Mucosa of stomach (tissue), 1 donor: ENCODE data around the gene CTR9.

ENCODE experiments used
- H3K27me3 ChIP-seq: one replicate; pipeline ENCODE4 v1.7.0; 2013; ENCODE audit warnings: mild to moderate bottlenecking, low read length; ENCODE audit not compliant: control insufficient read depth, insufficient read depth
- H3K36me3 ChIP-seq: one replicate; pipeline ENCODE4 v1.7.0; 2013; ENCODE audit warnings: low read length; ENCODE audit not compliant: control insufficient read depth, insufficient read depth
- H3K4me1 ChIP-seq: one replicate; pipeline ENCODE4 v1.7.0; 2013; ENCODE audit warnings: mild to moderate bottlenecking, low read length; ENCODE audit not compliant: control insufficient read depth, insufficient read depth
- H3K4me3 ChIP-seq: one replicate; pipeline ENCODE4 v1.7.0; 2013; ENCODE audit warnings: low read length
- H3K9ac ChIP-seq: one replicate; pipeline ENCODE4 v1.7.0; 2013; ENCODE audit warnings: mild to moderate bottlenecking, low read length, moderate library complexity
- H3K9me3 ChIP-seq: one replicate; pipeline ENCODE4 v1.7.0; 2013; ENCODE audit warnings: mild to moderate bottlenecking, low read length, moderate library complexity; ENCODE audit not compliant: control insufficient read depth
- donor health status: Pancreatic carcinoma.

Gene CTR9

DNA sequence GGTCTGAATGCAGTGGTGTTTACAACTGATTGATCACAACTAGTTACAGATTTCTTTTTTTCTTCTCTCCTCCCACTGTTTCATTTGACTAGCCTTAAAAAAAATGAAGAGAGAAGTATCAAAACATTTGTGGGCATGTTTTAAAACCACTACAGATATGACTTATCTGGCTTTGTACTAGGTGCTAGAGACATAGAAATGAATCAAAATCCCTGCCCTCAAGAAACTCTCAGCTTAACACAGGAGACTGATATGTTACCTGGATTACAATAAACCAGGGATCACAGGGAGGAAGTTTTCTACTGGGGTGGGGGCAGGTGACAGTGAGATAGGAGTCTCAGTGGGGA is 25.2 kb upstream of the CTR9 start:
- Histone ChIP-seq H3K9ac (no peak overlapping the region), H3K9me3 (no peaks in the 10 kb centered on the region), H3K4me1 (no peaks in the 10 kb centered on the region)

GRCh38 chr11:10727146-10727851 is 23.7 kb upstream of the CTR9 start:
- H3K9me3 ChIP-seq: no peaks in the 10 kb centered on the region
- no peak overlapping the region for H3K9ac ChIP-seq
- H3K4me1 ChIP-seq: no peaks in the 10 kb centered on the region
- no peaks in the 10 kb centered on the region for H3K27me3 ChIP-seq
- H3K36me3 ChIP-seq: no peaks in the 10 kb centered on the region
- H3K4me3 ChIP-seq: no peak overlapping the region

More for the DNA sequence above, 25.2 kb upstream of the CTR9 start:
- Histone ChIP-seq H3K36me3 (no peaks in the 10 kb centered on the region), H3K27me3 (no peaks in the 10 kb centered on the region), H3K4me3 (no peak overlapping the region)

- Histone ChIP-seq H3K4me1 (no peaks in the 10 kb centered on the region), H3K4me3 (no peak overlapping the region), H3K27me3 (no peaks in the 10 kb centered on the region), H3K36me3 (no peaks in the 10 kb centered on the region), H3K9ac (no peak overlapping the region), H3K9me3 (no peaks in the 10 kb centered on the region)
Measured at GRCh38 chr11:10728154-10728553, 22.9 kb upstream of the CTR9 start.

- Histone ChIP-seq H3K27me3 (no peaks in the 10 kb centered on the region), H3K9me3 (no peaks in the 10 kb centered on the region), H3K4me1 (no peaks in the 10 kb centered on the region), H3K9ac (no peak overlapping the region), H3K36me3 (no peaks in the 10 kb centered on the region), H3K4me3 (no peak overlapping the region)
Measured at GRCh38 chr11:10728789-10729472, 22.1 kb upstream of the CTR9 start.

DNA sequence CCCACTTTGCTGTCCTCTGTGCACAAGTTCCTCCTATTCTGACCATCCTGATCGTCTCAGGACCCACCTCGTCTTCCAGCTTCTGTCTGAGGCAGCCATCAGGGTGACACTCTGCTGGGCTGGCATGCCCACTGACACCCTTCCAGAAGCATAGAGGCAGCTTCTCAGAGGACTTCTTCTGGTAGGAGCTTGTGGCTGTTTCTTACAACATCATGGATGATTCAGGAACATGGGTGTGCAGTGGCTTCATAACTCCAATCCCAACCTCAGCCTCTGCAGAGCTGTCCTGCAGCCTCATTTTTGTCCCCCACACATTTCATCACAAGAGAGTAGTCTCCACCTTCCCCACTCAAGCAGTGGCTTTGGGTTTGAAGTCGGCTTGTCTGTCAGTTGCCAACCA is 20.9 kb upstream of the CTR9 start:
- Histone ChIP-seq H3K9ac (no peak overlapping the region), H3K36me3 (no peaks in the 10 kb centered on the region), H3K4me3 (no peak overlapping the region), H3K4me1 (no peaks in the 10 kb centered on the region), H3K9me3 (no peaks in the 10 kb centered on the region), H3K27me3 (no peaks in the 10 kb centered on the region)

- Histone ChIP-seq H3K36me3 (no peaks in the 10 kb centered on the region), H3K4me3 (no peak overlapping the region), H3K4me1 (peaks cover 9% of the 10 kb centered on the region), H3K27me3 (no peaks in the 10 kb centered on the region), H3K9ac (no peak overlapping the region), H3K9me3 (no peaks in the 10 kb centered on the region)
Measured at GRCh38 chr11:10731064-10731680, 19.9 kb upstream of the CTR9 start.

DNA sequence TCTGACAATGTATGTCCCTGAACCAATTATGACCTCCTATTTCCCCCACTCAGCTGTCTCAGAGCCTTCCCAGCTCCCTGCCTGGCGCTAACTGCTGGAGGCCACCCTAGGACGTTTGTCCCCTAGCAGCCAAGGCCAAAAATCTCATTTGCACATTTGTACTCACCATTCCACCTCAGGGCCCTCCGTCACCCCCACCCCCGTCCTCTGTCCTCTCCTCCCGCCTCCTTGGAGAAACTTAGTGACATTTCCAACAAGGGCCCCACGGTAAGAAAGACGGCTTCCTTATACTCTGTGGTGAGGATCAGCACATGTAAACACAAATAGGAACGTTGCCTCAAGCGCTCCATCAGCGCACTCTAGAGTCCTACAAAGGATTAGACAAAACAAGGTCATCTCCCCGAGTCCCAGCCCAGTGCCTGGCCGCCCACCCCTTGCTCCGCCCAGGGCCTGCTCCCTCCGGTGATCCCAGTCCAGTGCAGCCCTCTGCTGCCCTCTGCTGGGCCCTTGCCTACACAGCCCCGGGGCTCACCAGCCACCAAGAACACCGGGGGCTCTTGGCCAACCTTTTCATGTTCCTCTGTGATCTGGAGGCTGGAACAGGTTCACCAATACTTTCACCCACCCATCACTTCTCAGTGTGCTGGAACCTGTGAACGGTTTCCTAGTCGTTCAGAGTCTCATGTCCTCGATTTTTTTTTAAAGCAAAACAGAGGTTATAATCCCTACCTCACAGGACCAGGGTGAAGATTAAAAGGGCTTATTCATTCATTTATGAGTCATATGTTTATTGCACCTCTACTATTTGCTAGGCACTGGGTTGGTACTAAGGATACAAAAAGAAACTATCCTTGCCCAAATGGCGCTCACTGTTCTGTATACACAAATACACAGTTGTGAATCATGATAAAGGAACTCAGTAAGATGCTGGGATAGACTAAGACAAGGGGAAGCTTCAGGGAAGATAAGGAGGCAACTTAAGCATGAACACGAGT is 15.3 kb upstream of the CTR9 start:
- H3K9ac ChIP-seq: peak overlapping the region; percentile 28

DNA sequence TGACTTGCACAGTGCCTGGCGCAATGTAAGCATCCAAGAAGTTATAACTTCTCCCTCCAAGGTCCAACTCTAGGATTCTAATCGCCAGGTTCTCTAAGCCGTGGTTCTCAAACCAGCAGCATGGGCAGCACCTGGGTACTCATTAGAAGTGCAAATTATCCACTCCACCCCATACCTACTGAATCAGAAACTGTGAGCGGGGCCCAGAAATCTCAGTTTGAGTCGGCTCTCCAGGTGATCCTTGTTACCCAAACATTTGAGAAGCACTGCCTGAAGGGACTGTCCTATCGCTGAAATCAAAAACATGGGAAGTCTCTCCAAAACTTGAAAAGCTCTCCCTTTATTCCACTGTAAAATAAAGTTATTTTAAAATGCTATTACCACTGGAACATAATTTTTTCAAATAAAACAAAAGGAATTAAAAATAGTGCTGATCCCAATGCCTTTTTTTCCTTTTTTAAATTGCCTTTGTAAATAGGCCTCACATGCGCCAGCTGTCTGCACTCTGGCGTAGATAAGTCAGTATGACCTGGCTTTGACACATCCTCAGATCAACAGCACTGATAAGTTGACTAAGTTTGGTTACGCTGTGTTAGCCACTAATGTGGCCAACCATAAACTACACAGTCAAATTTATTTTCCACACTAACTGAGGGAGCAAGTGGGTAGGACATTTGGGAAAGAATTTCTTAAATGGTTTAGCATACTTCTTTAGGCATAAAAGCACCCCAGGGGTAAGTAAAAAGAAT is 8.4 kb upstream of the CTR9 start:
- Histone ChIP-seq H3K36me3 (no peaks in the 10 kb centered on the region), H3K27me3 (no peaks in the 10 kb centered on the region), H3K4me3 (no peak overlapping the region), H3K9me3 (no peaks in the 10 kb centered on the region), H3K4me1 (no peaks in the 10 kb centered on the region), H3K9ac (no peak overlapping the region)

More for the DNA sequence above, 15.3 kb upstream of the CTR9 start:
- Histone ChIP-seq H3K27me3 (no peaks in the 10 kb centered on the region), H3K4me1 (peaks cover 12% of the 10 kb centered on the region), H3K9me3 (no peaks in the 10 kb centered on the region), H3K36me3 (no peaks in the 10 kb centered on the region), H3K4me3 (peak overlapping the region; percentile 22)

GRCh38 chr11:10743354-10744000 is 7.6 kb upstream of the CTR9 start:
- no peaks in the 10 kb centered on the region for H3K9me3 ChIP-seq
- H3K27me3 ChIP-seq: no peaks in the 10 kb centered on the region
- H3K4me3 ChIP-seq: no peak overlapping the region
- no peaks in the 10 kb centered on the region for H3K4me1 ChIP-seq
- H3K9ac ChIP-seq: no peak overlapping the region
- no peaks in the 10 kb centered on the region for H3K36me3 ChIP-seq

DNA sequence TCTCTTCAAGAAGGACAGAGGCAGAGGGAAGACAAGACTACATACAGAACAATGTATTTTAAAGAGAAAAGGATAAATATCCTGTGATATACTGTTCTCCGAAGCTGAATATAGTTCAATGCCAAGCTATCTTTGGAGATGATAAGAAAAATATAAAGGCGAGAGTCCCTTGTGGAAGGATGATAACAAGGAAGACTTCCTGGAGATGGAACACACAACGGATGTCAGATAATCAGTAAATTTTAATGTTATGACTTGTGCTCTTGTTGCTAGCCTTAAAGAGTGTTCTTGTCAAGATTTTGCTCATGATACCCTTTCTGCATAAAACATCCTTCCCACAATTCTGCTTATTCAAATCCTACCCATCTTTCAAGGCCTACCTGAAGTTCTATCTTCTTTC is 6.8 kb upstream of the CTR9 start:
- Histone ChIP-seq H3K9me3 (no peaks in the 10 kb centered on the region), H3K36me3 (no peaks in the 10 kb centered on the region), H3K9ac (no peak overlapping the region), H3K4me3 (no peak overlapping the region), H3K4me1 (no peaks in the 10 kb centered on the region), H3K27me3 (no peaks in the 10 kb centered on the region)

DNA sequence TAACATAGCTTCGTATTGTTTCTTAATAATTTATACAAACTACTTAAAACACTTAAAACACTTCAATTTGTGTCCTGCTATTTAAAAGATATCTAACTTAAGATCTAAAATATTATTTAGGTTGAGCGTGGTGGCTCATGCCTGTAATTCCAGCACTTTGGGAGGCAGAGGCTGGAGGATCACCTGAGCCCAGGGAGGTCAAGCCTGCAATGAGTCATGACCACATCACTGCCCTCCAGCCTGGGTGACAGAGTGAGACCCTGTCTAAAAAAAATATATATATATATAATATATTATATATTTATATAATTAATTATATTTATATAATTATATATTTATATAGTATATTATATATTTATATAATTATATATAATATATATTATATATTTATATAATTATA is 4.2 kb upstream of the CTR9 start:
- no peaks in the 10 kb centered on the region for H3K9me3 ChIP-seq
- H3K4me3 ChIP-seq: no peak overlapping the region
- no peaks in the 10 kb centered on the region for H3K4me1 ChIP-seq
- H3K9ac ChIP-seq: no peak overlapping the region
- no peaks in the 10 kb centered on the region for H3K27me3 ChIP-seq
- H3K36me3 ChIP-seq: no peaks in the 10 kb centered on the region
